ENCODE data around the gene TANC2.

Gene TANC2

DNA sequence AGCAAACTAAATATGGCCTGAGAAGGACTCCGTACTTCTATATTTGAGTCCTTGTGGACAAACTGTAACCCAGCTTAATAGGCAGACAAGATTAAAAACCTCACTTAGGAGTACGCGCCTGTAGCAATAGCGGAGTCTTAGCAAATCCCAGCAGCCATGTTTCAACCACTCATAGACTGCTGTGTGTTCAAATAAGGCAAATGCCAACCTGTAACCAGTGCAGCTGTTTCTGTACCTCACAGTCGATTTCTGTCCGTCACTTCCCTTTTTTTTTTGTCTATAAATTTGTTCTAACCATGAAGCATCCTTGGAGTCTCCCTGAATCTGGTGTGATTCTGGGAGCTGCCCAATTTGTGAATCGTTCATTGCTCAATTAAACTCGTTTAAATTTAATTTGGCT is 30.2 kb downstream of the TANC2 start:
- no peaks in the 10 kb centered on the region for H3K9me3 ChIP-seq (ENCODE audit: control insufficient read depth, insufficient read depth, low read depth, low read length)
- H3K27ac ChIP-seq (ENCODE audit: extremely low read depth, low read depth, low read length) = no peak overlapping the region
- H3K4me1 ChIP-seq (ENCODE audit: control insufficient read depth, insufficient read depth, low read length) = peaks cover 6% of the 10 kb centered on the region; the same call in 1 of the 2 replicates
- ChIA-PET POLR2A (no interaction called here), CTCF (interaction anchor here (0.6 to 1.9 kb wide), 16 partner anchors 10 to 409 kb away, joined by 3 to 37 read pairs (median 4); no protein-coding TSS in a partner anchor)
- no peaks in the 10 kb centered on the region for H3K36me3 ChIP-seq (ENCODE audit: control insufficient read depth in 2 of 2, insufficient read depth in 1 of 2, low read length in 2 of 2)
- H3K4me3 ChIP-seq (ENCODE audit: low read depth, low read length) = no peak overlapping the region
- TF ChIP-seq, protein P1, sequence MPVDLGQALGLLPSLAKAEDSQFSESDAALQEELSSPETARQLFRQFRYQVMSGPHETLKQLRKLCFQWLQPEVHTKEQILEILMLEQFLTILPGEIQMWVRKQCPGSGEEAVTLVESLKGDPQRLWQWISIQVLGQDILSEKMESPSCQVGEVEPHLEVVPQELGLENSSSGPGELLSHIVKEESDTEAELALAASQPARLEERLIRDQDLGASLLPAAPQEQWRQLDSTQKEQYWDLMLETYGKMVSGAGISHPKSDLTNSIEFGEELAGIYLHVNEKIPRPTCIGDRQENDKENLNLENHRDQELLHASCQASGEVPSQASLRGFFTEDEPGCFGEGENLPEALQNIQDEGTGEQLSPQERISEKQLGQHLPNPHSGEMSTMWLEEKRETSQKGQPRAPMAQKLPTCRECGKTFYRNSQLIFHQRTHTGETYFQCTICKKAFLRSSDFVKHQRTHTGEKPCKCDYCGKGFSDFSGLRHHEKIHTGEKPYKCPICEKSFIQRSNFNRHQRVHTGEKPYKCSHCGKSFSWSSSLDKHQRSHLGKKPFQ (tag by site-specific recombination; IDR thresholded peaks at IDR 0.05) = no peak
- TF ChIP-seq ZNF354C (tag by site-specific recombination; IDR thresholded peaks at IDR 0.05; ENCODE audit: borderline replicate concordance, low read depth) = no peak
- no peak for TF ChIP-seq FEZF1 (tag by site-specific recombination; IDR thresholded peaks at IDR 0.05)
- TF ChIP-seq, protein P2, sequence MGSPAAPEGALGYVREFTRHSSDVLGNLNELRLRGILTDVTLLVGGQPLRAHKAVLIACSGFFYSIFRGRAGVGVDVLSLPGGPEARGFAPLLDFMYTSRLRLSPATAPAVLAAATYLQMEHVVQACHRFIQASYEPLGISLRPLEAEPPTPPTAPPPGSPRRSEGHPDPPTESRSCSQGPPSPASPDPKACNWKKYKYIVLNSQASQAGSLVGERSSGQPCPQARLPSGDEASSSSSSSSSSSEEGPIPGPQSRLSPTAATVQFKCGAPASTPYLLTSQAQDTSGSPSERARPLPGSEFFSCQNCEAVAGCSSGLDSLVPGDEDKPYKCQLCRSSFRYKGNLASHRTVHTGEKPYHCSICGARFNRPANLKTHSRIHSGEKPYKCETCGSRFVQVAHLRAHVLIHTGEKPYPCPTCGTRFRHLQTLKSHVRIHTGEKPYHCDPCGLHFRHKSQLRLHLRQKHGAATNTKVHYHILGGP (tag by site-specific recombination; IDR thresholded peaks at IDR 0.05) = no peak
- TF ChIP-seq ZNF394 (tag by site-specific recombination; IDR thresholded peaks at IDR 0.05; ENCODE audit: borderline replicate concordance) = no peak
- no peak for TF ChIP-seq OSR2 (tag by site-specific recombination; IDR thresholded peaks at IDR 0.05)
- TF ChIP-seq, protein P3, sequence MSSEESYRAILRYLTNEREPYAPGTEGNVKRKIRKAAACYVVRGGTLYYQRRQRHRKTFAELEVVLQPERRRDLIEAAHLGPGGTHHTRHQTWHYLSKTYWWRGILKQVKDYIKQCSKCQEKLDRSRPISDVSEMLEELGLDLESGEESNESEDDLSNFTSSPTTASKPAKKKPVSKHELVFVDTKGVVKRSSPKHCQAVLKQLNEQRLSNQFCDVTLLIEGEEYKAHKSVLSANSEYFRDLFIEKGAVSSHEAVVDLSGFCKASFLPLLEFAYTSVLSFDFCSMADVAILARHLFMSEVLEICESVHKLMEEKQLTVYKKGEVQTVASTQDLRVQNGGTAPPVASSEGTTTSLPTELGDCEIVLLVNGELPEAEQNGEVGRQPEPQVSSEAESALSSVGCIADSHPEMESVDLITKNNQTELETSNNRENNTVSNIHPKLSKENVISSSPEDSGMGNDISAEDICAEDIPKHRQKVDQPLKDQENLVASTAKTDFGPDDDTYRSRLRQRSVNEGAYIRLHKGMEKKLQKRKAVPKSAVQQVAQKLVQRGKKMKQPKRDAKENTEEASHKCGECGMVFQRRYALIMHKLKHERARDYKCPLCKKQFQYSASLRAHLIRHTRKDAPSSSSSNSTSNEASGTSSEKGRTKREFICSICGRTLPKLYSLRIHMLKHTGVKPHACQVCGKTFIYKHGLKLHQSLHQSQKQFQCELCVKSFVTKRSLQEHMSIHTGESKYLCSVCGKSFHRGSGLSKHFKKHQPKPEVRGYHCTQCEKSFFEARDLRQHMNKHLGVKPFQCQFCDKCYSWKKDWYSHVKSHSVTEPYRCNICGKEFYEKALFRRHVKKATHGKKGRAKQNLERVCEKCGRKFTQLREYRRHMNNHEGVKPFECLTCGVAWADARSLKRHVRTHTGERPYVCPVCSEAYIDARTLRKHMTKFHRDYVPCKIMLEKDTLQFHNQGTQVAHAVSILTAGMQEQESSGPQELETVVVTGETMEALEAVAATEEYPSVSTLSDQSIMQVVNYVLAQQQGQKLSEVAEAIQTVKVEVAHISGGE (tag by site-specific recombination; conservative IDR thresholded peaks at IDR 0.05; ENCODE audit: low read depth) = no peak
- TF ChIP-seq HOXD13 (CRISPR knock-in tag; IDR thresholded peaks at IDR 0.05; ENCODE audit: borderline replicate concordance) = no peak
- TF ChIP-seq, protein P4, sequence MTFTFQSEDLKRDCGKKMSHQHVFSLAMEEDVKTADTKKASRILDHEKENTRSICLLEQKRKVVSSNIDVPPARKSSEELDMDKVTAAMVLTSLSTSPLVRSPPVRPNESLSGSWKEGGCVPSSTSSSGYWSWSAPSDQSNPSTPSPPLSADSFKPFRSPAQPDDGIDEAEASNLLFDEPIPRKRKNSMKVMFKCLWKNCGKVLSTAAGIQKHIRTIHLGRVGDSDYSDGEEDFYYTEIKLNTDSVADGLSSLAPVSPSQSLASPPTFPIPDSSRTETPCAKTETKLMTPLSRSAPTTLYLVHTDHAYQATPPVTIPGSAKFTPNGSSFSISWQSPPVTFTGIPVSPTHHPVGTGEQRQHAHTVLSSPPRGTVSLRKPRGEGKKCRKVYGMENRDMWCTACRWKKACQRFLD (tag by site-specific recombination; IDR thresholded peaks at IDR 0.05) = no peak
- no peak for TF ChIP-seq ZNF184 (tag by site-specific recombination; IDR thresholded peaks at IDR 0.05)
- no peak for TF ChIP-seq ZIC2 (tag by site-specific recombination; IDR thresholded peaks at IDR 0.05)
- TF ChIP-seq ZNF112 (tag by site-specific recombination; IDR thresholded peaks at IDR 0.05) = no peak
- no peak for TF ChIP-seq ZNF664 (tag by site-specific recombination; IDR thresholded peaks at IDR 0.05)
- TF ChIP-seq, protein P5, sequence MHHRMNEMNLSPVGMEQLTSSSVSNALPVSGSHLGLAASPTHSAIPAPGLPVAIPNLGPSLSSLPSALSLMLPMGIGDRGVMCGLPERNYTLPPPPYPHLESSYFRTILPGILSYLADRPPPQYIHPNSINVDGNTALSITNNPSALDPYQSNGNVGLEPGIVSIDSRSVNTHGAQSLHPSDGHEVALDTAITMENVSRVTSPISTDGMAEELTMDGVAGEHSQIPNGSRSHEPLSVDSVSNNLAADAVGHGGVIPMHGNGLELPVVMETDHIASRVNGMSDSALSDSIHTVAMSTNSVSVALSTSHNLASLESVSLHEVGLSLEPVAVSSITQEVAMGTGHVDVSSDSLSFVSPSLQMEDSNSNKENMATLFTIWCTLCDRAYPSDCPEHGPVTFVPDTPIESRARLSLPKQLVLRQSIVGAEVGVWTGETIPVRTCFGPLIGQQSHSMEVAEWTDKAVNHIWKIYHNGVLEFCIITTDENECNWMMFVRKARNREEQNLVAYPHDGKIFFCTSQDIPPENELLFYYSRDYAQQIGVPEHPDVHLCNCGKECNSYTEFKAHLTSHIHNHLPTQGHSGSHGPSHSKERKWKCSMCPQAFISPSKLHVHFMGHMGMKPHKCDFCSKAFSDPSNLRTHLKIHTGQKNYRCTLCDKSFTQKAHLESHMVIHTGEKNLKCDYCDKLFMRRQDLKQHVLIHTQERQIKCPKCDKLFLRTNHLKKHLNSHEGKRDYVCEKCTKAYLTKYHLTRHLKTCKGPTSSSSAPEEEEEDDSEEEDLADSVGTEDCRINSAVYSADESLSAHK (tag by site-specific recombination; IDR thresholded peaks at IDR 0.05) = no peak

DNA sequence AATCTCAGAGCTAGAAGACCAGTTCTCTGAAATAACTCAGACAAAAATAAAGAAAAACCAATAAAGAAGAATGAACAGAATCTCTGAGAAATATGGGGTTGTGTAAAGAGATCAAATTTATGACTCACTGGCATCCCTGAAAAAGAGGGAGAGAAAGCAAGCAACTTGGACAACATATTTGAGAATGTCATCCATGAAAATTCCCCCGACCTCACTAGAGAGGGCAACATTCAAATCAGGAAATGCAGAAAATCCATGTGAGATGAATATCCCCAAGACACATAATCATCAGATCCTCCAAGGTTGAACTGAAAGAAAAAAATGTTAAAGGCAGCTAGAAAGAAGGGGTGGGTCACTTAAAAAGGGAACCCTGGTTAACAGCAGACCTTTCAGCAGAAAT is 32.1 kb downstream of the TANC2 start:
- CTCF ChIA-PET = interaction anchor here (0.6 to 4.5 kb wide), 3 partner anchors 9 to 614 kb away, joined by 3 to 21 read pairs (median 3); no protein-coding TSS in a partner anchor
- POLR2A ChIA-PET = no interaction called here
- H3K9me3 ChIP-seq (ENCODE audit: control insufficient read depth, insufficient read depth, low read depth, low read length) = no peaks in the 10 kb centered on the region

More for the DNA sequence above, 32.1 kb downstream of the TANC2 start:
- Histone ChIP-seq H3K4me3 (ENCODE audit: low read depth, low read length) (no peak overlapping the region), H3K27ac (ENCODE audit: extremely low read depth, low read depth, low read length) (no peak overlapping the region), H3K4me1 (ENCODE audit: control insufficient read depth, insufficient read depth, low read length) (peaks cover 6% of the 10 kb centered on the region; the same call in 1 of the 2 replicates), H3K36me3 (ENCODE audit: control insufficient read depth in 2 of 2, insufficient read depth in 1 of 2, low read length in 2 of 2) (no peaks in the 10 kb centered on the region)
- TF ChIP-seq ZNF157 (tag by site-specific recombination; IDR thresholded peaks at IDR 0.05) = no peak
- TF ChIP-seq, protein P6, sequence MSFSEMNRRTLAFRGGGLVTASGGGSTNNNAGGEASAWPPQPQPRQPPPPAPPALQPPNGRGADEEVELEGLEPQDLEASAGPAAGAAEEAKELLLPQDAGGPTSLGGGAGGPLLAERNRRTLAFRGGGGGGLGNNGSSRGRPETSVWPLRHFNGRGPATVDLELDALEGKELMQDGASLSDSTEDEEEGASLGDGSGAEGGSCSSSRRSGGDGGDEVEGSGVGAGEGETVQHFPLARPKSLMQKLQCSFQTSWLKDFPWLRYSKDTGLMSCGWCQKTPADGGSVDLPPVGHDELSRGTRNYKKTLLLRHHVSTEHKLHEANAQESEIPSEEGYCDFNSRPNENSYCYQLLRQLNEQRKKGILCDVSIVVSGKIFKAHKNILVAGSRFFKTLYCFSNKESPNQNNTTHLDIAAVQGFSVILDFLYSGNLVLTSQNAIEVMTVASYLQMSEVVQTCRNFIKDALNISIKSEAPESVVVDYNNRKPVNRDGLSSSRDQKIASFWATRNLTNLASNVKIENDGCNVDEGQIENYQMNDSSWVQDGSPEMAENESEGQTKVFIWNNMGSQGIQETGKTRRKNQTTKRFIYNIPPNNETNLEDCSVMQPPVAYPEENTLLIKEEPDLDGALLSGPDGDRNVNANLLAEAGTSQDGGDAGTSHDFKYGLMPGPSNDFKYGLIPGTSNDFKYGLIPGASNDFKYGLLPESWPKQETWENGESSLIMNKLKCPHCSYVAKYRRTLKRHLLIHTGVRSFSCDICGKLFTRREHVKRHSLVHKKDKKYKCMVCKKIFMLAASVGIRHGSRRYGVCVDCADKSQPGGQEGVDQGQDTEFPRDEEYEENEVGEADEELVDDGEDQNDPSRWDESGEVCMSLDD (tag by site-specific recombination; IDR thresholded peaks at IDR 0.05) = no peak
- TF ChIP-seq, protein P7, sequence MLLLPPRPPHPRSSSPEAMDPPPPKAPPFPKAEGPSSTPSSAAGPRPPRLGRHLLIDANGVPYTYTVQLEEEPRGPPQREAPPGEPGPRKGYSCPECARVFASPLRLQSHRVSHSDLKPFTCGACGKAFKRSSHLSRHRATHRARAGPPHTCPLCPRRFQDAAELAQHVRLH (tag by site-specific recombination; IDR thresholded peaks at IDR 0.05) = no peak
- no peak for TF ChIP-seq ZNF558 (tag by site-specific recombination; IDR thresholded peaks at IDR 0.05)
- no peak for TF ChIP-seq ZNF2 (tag by site-specific recombination; IDR thresholded peaks at IDR 0.05)
- no peak for TF ChIP-seq ZNF416 (tag by site-specific recombination; IDR thresholded peaks at IDR 0.05)
